C4-2B (cell line): ENCODE measurements around the gene NDC1.

Experiments used
- ZFX ChIP-seq: fragments of 450-650 bp; IDR thresholded peaks from 2 replicates; pipeline ENCODE4 v1.6.1; 2017
- TF ChIP-seq, protein P1 (sequence below): fragments of 450-650 bp; conservative IDR thresholded peaks from 2 replicates; pipeline ENCODE4 v1.5.1; 2017; ENCODE audit warnings: mild to moderate bottlenecking

DNA sequence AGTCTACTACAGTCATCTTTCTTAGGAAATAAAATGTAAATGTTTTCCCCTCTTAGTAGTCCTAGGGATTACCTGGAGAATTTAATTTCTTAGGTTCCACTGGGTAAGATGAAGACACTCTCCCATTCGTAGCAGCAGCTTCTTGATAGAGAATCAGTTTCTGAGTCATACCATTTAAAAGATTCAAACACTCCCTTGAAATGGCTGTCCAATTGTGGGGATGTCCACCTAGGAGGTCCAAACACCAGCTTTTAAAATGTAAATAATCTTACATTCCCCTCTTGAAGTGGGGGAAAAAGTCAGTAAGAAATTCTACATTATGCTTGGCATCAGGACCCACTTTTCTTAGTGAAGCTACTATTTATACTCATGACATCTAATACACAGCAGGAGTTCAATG lies 37.5 kb downstream of the NDC1 start:
- TF ChIP-seq, protein P1, sequence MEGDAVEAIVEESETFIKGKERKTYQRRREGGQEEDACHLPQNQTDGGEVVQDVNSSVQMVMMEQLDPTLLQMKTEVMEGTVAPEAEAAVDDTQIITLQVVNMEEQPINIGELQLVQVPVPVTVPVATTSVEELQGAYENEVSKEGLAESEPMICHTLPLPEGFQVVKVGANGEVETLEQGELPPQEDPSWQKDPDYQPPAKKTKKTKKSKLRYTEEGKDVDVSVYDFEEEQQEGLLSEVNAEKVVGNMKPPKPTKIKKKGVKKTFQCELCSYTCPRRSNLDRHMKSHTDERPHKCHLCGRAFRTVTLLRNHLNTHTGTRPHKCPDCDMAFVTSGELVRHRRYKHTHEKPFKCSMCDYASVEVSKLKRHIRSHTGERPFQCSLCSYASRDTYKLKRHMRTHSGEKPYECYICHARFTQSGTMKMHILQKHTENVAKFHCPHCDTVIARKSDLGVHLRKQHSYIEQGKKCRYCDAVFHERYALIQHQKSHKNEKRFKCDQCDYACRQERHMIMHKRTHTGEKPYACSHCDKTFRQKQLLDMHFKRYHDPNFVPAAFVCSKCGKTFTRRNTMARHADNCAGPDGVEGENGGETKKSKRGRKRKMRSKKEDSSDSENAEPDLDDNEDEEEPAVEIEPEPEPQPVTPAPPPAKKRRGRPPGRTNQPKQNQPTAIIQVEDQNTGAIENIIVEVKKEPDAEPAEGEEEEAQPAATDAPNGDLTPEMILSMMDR = no peak
- TF ChIP-seq ZFX = no peak
